GM21526 (cell line): Measurements from ENCODE around the gene CD8A.
"Not testable (repeated sequence)": the region's sequence is repeated elsewhere in the genome, so short reads cannot be mapped to it uniquely, and the experiment has no call there.

Source experiments
- ATAC-seq: cut with Tn5 transposase; IDR thresholded peaks from one replicate; pipeline ENCODE4 v1.9.1; 2021; ENCODE audit warnings: moderate library complexity; ENCODE audit not compliant: unreplicated experiment, low FRiP score

The CD8A gene

DNA sequence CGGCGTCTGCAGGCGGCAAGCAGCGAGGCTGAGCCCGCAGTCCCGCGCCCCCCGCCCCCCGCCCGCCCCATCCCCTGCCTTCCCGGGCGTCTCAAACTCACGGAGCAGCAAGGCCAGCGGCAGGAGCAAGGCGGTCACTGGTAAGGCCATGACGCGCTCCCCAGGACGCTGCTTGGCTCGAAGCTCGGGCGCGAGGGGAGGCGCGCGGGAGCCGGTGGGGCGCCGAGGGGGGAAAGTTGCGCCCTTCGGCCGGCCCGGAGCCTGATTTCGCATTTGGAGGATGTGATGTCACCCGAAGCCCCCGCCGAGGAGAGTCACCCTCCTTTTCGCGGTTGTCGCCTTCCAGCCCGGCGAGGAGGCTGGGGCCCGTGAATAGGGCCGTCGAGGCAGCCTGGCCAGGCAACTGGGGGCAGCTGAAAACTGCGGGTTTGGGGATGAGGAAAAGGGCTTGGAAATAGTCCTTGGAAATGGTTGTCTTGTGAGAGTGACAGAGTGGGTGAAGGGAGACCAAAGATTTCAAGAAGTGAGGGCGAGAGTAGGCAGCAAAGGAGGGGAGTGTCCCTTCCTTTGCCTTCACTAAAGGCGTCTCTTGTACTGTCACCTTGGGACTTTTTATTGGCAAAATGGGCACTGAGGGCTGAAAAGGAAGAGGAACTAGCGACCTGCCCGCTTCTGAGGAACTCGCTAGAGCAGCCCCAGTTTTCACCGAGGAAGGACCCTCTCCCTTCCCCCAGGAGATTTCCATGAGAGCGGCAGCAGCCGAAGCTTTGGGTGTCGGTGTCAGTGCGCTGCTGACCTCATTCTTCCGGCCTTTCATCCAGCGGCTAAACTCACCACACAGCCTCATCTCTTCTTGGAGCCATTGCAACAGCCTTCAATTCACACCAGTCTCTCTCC, at the start of gene CD8A:
TSS of gene CD8A (minus strand) at position 238 of the 897 bp plus-strand sequence. CDS start at position 150, 88 bp downstream.
- ATAC-seq: no peak

DNA sequence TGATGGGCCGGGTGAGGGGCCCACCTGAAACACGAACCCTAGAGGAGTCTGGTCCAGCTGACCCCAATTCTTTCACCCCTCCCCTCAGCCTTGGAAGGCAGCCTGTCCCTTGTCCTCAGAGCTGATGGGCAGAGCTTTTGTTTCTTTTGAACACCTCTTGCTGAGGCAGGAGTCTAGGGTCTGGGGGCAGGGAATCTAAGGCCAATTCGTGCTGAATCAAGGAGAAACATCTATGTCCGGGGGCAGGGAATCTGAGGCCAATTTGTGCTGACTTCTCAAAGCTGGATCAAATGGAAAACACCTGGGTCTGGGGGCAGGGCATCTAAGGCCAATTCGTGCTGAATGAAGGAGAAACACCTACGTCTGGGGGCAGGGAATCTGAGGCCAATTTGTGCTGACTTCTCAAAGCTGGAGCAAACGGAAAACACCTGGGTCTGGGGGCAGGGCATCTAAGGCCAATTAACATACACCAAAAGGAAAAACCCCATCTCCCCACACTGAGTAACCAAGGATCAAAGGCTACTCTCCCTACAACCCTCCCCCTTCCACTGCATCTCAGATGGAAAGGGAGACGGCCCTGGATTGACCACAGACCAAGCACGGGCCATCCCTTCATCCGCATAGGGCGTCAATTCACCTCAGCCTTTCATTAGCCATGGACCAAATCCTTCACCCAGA, 49.3 kb upstream of the CD8A start:
- not testable (repeated sequence) for ATAC-seq

GRCh38 chr2:86839455-86839854, 48.7 kb upstream of the CD8A start:
- not testable (repeated sequence) for ATAC-seq

GRCh38 chr2:86837714-86838113, 47.0 kb upstream of the CD8A start:
- ATAC-seq: not testable (repeated sequence)

- not testable (repeated sequence) for ATAC-seq
These were observed 46.4 kb upstream of the CD8A start for GRCh38 chr2:86836915-86837695.

DNA sequence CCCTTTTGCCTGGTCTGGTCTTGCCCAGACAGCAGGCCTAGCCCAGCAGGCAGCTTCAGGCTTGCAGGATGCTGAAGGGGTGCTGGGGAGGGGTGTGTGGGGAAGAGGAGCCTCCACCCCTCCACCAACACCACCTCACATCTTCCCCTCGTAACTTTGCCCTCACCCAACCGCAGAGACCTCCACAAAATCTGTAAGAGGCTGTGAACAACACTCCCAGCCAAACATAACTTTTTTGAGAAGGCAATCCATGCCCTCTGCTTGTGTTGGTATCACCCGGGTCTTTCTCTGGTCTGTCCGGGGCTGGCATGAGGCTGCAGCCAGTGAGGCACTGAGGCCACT, 44.8 kb upstream of the CD8A start:
- ATAC-seq: not testable (repeated sequence)

DNA sequence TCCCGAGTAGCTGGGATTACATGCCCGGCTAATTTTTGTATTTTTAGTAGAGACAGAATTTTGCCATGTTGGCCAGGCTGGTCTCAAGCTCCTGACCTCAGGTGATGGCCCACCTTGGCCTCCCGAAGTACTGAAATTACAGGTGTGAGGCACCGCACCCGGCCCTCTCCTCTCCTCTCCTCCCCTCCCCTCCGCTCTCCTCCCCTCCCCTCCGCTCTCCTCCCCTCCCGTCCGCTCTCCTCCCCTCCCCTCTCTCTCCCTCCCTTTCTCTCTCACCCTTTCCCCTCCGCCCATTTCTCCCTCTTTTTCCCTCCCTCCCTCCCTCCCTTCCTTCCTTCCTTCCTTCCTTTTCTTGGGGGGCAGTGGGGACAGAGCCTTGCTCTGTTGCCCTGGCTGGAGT, 42.6 kb upstream of the CD8A start:
- ATAC-seq: no peak

GRCh38 chr2:86832334-86833096, 41.8 kb upstream of the CD8A start:
- no peak for ATAC-seq

GRCh38 chr2:86831537-86831936, 40.8 kb upstream of the CD8A start:
- no peak for ATAC-seq

- no peak for ATAC-seq
These were observed 36.2 kb upstream of the CD8A start for GRCh38 chr2:86826951-86827350.

DNA sequence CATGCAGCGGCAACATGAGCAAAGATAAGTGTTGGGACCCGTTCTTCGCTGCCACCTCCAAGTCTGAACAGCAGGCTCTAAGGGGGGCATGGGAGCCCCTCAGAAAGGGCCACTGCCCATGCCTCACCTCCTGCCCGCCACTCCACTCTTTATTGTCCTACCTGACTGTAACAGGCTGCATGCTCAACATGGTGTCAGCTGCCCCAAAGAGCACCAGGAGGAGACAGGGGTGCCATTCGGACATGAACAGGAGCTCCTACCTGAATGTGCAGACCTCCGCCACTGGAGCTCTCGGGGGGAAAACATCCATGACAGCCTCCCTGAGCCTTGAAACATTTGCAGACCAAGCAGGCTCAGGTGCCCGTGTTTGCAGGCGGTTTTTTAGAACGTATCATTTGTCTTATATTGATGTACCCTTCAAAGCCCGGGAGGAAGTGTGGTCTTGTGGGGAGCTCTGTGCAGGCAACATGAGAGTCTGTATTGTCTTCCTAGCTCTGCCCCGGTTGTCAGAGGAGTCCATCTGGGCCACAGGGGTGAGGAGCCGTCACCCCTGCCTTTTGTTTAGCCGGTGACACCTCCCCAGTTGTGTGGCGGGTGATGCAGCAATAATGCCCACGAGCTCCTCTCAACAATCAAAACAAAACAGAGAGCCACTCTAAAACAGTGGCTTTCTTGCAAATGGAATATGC, 35.1 kb upstream of the CD8A start:
- no peak for ATAC-seq

DNA sequence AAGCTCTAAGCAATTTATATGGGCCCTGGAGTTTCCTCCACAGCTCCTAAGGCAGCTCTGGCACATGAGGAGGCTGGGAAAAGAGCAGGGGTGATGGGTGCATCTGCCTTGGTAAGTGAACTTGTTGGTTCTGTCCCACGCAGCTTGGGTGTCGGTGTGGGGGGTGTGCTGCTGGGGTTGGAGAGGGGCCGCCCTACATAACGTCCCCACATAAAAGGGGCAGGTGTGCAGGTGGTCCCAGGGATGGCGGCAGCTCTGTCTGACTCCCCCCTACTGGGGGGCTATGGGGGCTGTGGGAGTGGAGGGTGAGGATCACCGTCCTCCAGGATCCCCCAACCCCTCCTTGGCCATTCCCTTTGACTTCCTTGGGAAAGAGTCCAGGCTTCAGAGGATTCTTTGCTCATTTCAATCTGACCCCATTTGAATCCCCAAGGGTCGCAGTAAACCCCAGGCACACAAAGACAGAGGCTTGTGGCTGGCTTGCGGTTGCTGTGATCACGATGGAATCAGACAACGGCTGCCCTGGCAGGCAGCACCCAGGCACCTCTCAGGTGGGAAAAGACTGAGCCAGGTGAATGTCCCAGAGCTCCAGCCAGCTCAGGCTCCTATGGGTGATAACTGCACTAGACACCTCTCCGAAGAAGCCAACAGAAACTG, 34.5 kb upstream of the CD8A start:
- no peak for ATAC-seq

DNA sequence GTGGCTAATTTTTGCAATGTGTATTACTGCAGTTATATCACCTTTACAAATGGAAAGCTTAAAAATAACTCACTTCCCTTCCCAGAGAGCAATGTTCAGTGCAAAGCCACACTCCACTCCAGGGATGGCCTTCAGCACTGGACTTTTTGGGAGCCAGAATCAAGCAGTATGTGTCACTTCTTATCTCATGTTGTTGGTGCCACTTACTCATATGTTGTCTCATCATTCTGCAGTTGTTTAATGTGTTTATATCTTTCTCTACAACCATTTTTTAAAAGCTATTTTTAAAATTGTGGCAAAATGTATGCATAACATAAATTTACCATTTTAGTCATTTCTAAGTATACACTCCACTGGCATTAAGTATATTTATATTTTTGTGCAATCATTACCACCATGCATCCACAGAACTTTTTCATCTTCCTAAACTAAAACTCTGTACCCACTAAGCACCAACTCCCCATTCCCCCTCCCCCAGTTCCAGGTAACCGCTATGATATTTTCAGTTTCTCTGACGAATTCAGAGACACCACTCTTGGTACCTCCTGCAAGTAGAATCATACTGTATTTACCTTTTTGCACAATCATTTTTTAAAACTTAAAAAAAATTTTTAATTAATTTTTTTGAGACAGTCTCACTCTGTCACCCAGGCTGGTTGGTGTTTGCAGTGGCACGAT, 32.1 kb upstream of the CD8A start:
- ATAC-seq: no peak

DNA sequence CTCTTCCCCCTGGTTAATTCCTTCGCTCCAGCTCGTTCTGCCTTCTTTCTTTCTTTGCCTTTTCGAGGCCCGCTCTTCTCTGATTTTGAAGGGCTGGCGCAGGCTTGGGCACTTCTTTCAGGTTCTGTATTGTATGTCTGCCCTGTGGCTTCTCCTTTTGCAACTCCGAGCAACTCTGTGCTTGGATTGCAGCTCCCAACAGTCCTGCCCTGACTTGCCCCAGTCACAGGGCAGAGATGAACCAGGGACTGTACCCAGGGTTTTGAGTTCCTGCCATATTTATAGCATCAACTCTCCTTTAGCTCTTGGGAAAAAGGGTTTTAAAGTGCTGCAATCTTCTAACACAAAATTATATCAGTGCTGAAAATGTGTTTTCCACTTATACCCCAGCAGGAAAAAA, 31.1 kb upstream of the CD8A start:
- no peak for ATAC-seq

DNA sequence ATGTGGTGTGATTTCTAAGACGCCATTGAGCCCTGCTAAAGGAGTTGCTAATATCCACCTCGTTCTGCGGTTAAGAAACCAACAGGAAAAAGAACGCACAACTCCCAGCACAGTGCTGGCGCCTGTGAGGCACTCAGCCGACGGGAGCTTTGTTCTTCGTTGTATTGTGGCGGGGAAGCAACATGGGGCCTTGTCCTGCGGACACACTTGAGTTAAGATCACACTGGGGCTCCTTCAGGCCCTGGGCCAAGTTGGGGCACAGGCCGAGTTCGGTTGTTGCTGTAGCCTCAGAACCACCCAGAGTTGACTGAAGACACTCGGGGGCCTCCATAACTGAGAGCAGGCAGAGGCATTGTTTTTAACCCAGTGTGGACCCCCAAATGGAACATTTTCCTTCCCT, 30.6 kb upstream of the CD8A start:
- ATAC-seq: no peak

- no peak for ATAC-seq
These were observed 28.2 kb upstream of the CD8A start for GRCh38 chr2:86818957-86819356.

DNA sequence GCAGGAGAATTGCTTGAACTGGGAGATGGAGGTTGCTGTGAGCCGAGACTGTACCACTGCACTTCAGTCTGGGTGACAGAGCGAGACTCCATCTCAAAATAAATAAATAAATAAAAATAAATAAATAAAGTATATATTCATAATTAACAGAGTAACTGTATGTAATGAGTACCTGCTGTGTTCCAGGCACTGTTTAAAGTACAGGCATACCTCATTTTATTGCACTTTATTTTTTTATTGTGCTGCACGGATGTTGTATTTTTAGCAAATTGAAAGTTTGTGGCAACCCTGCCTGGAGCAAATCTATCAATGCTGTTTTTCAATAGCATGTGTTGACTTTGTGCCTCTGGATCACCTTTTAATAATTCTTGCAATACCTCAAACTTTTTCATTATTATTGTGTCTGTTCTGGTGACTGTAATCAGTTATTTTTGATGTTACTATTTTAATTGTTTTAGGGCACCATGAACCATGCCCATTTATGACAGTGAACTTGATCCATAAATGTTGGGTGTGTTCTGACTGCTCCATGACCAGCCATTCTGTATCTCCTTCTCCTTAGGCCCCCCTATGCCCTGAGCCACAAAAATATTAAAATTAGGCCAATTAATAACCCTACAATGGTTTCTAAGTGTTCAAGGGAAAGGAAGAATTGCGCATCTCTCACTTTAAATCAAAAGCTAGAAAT, 27.5 kb upstream of the CD8A start:
- no peak for ATAC-seq

GRCh38 chr2:86815611-86816010, 24.9 kb upstream of the CD8A start:
- ATAC-seq: no peak
